GM19455 (cell line): ENCODE data around the gene SMC3.

Source experiments
- ATAC-seq: cut with Tn5 transposase; IDR thresholded peaks from one replicate; pipeline ENCODE4 v1.9.1; 2021; ENCODE audit not compliant: unreplicated experiment

Gene SMC3

DNA sequence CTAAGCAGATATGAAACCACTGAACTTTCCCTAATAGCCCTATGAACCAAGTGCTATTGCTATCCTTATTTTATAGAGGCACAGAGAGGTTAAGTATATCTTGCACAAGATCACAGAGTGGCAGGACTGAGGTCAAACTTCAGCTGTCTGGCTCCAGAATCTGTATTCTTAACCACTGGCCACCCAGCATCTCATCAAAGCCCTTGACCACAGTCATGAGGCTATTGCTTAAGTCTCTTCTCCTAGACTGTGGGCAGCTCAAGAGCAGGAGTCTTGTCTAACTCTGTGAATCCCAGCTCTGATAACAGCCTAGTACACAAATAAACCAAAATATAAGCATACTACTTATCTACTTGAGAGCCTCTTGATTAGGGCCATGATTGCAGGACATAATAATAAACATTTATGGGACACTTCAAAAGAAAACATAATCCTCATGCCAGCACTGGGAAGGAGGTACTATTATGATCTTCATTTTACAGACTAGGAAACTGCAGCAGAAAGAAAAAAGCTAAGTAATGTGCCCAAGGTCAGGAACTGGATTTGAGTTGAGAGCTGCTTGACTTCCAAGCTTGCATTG, 22.4 kb upstream of the SMC3 start:
- no peak for ATAC-seq

DNA sequence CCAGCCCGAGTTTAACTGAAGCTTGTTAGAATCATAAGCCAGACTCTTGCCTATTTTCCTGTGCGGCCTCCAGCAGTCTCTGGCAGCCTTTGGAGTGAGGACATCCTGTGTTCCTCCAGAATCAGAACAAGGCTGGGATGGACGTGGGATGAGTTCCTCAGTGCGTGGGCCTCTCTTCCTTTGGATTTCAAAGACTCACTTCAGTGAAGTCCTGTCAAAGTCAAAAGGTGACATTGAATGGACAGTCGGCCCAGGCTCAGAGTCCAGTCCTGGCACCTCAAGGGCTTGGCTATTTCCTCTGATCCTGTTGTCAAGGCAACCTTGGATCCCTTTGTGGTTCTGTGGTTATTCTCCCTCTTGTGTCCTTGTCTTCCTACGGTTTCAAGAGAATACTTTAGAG, 21.4 kb upstream of the SMC3 start:
- ATAC-seq, result no peak

DNA sequence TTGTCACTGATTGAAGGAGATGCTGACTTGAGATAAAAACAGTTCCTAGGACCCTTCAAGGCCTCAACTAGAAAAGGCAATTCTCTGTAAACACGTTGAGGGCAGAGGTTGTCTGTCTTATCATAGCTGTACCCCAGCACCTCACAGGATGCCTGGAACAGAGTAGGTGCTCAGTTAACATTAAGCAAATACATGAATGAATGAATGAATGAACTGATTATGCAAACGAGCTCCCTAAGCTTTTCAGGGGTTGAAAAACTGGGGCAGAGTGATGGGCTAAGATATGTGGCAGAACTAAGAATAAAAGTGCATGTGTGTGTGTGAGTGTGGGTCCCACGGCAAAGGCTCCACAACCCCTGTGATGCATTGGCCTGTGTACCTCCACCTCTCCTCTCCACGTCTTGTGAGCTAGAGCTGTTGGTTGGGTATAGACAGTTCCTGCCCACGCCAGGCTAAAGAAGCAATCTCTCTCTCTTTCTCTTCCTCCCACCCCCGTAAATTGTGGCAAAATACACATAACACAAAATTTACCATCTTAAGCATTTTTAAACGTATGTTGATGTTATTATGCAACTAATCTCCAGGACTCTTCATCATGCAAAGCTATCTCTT, 20.9 kb upstream of the SMC3 start:
- ATAC-seq, result no peak

DNA sequence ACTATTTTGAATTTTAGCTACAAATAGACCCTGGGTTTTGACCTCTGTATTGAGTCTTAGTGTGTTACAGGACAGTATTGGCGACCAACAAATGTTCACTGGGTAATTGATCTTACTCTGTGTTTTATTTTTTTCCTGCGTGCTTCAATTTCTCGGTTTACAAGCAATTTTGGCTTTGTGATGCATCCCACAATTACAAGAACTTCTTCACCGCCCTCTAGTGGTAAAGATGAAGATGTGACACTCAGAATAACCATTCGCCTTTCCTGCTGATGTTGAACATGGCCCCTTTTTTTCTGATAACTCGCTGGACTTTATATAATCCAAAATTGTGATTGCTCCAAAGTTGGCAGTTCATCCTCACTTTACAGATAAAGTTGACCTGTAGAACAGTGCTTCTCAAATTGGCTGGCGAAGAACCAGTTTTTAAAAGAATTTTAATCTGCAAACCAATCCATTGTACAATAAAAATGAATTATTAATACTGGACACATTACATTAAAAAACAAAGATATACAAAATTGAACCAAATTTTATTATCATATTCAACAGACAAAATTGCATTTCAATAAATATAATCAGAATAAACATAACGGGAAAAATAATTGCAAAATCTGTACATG, 20.2 kb upstream of the SMC3 start:
- ATAC-seq, result peak; percentile 63

DNA sequence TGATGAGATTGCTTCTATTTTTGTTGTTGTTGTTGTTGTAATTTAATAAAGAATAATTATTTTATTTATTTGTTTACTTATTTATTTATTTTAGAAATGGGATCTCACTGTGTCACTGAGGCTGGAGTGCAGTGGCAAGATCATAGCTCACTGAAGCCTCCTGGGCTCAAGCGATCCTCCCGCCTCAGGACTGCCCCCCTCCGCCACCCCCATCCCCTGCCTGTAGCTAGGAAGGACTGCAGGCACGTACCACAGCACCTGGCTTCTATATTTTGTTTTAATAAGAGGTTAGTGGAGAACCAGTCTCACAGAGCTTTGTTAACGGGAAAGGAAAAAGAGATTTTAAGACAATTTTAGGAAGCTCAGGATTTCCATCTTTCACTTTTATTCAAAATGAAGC, 19.5 kb upstream of the SMC3 start:
- ATAC-seq, result no peak

DNA sequence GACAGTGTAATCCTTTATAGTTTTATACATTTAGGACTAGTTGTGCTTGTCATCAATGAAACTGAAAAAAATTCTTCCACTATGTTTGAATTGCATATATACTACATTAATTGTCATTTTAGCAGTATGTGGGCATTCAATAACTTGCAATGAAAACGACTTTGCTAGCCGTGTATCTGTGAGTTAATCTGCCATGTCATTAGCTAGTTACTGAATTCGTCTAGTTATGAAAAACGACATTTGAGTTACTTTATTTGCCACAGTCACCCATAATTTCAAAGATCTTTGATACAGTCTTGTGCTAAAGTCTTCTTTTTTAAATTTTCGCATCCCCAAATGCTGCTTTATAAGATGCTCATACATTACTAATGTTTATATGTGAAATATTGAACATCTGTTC, 18.3 kb upstream of the SMC3 start:
- no peak for ATAC-seq

DNA sequence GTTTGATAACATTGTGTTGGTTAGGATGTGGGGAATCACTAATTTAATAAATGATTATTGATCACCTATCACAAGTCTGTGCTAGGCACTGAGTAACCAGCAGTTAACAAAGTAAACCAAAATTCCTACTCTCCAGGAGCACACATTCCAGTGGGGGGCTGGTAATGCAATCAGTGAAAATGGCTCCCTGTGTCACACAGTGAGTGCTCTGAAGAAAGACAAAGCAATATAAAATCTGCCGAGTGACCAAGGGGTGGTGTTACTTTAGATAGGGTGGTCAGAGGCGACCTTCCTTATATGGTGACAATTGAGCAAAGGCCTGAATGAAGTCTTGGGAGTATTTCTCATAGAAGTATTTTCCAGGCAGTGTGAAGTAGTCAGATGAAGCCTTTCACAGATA, 13.6 kb upstream of the SMC3 start:
- ATAC-seq, result no peak

DNA sequence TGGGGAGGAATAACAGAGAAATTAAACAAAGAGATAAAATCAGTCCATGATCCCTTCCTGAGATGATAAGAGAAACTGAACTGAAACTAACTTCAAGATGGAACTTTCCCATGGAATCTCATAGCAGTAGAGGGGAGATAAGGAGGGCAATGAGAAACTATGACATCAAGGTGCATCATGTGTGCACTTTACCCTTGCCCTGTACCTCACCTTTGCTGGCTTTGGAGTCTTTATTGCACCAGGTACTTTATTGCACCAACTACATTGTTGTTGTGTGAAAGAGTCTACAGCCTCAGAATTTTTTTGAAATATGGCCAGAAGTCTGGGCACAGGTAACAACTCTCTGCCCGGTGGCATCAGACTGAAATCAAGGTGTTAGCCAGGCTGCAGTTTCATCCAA, 11.2 kb upstream of the SMC3 start:
- no peak for ATAC-seq

DNA sequence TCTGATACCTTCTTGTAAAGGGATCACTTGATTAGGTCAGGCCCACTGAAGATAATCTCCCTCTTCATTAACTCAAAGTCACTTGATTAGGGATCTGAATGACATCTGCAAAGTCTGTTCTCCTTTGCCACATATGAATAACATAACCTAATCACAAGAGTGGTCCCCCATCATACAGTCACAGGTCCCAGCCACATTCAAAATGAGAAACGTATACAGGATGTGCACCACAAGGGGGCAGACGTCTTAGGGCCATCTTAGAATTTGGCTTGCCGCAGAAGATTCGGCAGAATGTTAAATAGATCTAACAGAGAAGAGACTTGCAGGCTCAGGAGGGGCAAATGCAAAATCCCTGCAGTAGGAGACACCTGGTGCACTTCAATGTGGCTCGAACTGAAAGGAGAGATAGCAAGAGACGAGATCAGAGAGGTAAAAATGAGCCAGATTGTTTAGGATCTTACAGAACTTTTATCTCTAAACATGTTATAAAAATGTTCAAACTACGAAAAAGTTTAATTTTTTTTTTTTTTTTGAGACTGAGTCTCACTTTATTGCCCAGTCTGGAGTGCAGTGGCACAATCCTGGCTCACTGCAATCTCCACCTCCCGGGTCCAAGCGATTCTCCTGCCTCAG, 10.4 kb upstream of the SMC3 start:
- ATAC-seq, result peak; percentile 81

DNA sequence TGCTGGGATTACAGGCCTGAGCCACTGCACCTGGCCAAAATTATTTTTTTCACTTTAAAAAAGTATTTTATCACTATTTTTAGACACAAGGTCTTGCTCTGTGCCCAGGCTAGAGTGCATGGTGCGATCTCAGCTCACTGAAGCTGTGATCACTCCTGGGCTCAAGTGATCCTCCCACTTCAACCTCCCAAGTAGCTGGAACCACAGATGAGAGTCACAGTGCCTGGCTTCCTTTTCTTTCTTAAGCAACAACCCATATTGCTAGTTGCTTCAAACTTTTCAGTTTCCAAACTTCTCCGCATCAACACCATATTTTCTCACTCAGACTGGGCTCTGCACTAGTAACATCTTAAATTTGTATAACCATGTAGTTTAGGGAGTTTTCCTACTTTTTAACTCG, 9.5 kb upstream of the SMC3 start:
- ATAC-seq, result no peak

DNA sequence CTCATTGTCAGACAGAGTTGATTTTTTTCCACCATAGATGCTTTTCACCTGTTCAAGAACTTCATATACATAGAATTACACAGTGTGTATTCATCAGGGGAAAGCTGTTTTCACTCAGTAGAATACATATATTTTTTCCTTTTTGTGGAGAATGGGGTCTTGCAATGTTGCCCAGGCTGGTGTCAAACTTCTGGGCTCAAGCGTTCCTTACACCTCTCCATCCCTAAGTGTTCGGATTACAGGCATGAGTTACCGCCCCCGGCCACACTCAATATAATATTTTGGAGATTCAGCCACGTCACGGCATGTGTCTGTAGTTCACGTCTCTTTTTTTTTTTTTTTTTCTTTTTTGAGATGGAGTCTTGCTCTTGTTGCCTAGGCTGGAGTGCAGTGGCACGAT, 7.5 kb upstream of the SMC3 start:
- ATAC-seq, result no peak

DNA sequence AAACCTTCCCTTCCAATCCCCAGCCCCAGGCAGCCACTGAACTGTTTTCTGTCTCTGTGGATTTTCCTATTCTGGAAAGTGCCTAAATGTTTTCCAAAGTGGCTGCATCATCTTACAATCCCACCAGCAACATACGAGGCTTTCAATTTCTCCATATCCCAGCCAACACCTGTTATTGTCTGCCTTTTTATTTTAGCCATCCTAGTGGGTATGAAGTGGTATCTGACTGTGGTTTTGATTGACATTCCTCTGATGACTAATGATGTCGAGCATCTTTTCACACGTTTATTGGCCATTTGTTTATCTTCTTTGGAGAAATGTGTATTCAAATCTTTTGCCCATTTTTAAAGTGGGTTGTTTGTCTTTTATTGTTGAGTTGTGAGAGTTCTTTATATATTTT, 6.2 kb upstream of the SMC3 start:
- ATAC-seq, result no peak

DNA sequence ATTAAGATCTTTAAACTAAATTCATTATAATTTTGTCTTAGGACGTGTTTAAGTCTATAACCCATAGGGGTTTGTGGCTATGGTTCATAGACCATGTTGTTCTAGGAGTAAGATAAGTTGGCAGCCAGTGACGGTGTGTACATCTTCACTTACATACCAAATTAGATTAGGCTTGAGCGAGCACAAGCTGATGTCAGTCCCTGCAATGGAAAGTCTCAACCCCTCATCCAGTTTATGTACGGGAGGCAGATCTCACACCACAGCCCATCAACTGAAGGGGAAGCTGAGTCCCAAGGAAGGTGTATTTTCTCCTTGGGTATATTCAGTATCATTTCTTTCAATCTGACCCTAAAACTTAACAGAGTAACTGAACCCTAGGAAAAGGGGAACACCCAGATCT, 5.1 kb upstream of the SMC3 start:
- no peak for ATAC-seq

DNA sequence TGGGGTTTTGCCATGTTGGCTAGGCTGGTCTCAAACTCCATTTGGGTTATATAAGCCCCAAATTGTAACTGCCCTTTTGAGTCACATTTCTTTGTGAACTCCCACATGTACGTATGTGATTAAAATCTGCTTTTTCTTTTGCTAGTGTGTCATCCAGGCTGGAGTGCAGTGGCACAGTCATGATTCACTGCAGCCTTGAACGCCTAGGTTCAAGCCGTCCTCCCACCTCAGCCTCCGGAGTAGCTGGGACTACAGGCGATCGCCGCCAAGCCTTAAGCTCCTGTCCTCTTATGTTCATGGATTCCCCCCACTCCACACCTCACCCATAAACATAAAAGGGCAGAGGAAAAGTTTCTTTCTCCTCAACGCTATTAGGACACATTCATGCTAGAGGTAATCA, 4.4 kb upstream of the SMC3 start:
- ATAC-seq, result no peak

DNA sequence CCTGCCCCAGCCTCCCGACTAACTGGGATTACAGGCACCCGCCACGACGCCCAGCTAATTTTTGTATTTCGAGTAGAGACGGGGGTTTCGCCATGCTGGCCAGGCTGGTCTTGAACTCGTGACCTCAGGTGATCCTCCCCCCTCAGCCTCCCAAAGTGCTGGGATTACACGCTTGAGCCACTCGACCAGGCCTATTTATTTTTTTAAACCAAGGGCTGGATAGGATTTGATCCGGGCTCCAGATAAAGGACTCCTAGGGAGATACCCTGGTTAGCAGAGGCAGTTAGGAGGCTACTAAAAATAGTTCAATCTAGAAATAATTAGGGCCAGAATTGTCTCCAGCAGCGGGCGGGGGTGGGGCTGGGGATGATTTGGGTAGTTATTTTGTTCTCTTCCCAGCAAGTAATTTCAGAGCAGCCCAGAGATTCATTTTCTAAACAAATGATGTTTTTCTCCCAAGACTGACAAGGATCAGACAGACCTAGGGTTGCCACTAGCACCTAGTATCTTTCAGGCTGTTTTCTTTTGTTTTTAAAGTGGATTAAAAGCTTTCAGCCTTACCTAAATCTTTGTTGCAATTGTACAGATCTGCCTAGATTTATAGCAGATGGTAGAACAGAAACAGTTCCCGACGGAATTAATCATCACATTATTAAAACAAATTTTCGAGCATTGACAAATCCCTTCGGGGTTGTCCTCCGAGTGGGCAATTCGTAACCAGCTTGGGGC, 859 bp upstream of the SMC3 start:
- ATAC-seq, result no peak

DNA sequence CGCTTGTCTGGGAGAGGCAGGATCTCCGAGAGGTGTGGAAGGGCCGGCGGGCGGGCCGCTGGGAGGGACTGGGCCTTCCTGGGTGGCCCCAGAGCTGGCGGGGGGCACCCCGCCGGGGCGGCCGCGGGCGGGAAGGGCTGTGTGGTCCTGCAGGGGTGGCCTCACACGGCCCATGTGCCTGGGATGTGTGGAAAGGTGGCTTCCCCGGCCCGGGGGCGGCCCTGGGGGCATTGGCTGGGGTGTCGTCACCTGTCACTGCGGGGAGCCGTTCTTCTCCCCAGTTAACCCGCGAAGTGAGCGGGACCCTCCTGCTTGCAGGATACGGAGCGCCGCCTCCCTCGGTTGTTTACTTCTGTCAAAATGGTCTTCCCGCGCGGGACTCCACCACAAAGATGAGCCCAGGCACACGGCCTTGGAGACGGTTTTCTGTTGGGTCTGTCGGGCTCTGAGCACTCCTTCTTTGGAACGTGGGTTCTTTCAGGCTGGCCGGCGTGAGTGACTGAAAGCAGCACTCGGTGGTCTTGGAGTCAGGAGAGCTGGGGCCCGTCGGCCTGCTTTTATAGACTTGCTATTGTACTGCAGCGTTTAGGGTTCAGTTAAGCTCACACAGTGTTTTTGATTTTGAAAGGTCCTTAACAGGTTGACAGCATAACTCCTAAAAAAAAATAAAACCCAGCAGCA, 700 bp downstream of the SMC3 start:
- ATAC-seq, result peak; percentile 40

DNA sequence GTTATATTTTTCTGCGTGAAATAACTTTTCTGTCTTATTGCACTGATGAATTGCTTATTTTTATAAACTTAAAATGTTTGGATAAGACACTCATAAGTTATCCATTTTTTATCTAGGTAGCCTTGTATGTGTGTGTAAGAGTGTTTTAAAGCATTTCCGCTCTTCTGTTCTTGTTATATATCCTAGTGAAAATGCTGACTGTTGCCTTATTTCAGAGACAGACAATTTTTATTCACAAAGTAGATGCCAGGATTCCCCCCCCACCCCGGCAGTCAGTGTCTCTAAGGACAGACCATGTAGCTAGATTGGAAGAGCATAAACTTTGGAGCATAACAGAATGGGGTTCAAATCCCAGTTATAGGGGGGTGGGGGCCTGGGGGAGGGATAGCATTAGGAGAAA, 1.6 kb downstream of the SMC3 start:
- ATAC-seq, result no peak

DNA sequence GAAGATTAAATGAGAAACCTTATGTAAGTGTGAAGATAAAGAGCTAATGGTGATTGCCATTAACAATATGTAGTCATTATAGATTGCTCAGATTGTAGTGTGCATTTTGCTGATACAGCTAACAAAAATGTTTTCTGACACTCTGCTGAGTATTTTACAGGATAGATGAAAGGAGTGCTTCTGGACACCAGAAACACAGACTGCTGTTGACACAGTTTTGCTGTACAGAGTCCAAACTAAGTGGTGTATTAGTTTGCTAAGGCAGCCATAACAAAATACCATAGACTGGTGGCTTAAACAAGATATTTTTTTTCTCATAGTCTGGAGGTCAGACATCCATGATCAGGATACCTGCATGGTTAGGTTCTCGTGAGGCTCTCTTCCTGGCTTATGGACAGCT, 2.2 kb downstream of the SMC3 start:
- ATAC-seq, result no peak

DNA sequence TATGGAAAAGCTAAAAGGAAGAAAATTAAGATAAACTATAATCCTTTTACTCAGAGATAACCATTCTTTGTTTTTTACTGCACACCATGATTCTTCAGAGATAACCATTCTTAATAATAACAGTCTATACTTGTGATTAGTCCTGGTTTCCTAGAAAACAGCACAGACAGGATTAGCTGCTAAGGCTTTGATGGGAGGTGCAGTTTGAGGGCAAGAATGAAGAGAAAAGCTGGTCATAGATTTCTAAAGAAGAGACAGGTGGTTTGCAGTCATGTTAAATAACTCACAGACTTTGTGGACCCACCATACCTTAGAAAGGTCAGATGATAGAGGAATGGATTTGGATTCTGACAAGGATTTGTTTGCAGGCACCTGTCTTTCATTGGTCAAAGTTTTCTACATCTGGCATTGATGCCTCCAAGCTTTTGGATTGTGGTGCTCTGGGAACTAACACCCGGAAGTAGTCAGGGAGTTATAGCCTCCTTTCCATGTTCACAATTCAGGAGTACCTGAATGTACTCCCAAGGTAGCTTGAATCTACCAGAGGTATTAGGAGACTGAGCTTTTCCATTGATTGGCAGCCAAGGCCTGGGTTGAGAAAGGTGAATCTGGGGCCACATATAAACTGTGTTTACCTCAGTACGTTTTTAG, 3.7 kb downstream of the SMC3 start:
- no peak for ATAC-seq

DNA sequence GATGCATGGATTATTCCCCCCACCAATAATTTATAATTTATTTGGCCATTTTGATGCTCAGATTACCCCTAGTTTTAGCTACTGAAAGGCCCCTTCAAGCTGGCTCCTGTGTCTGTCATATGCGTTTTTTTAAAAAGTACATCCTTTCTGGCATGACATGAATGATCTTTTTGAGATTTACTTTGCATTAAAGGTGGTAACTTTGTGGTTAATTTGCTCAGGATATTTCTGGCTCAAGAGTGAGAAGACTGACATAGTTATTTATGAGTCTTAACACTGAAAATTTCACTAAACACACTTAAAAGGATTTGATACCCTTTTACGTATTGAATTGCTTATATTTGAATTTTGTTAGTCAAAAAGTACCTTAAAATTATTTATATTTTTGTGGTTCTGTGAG, 5.4 kb downstream of the SMC3 start:
- ATAC-seq, result no peak

DNA sequence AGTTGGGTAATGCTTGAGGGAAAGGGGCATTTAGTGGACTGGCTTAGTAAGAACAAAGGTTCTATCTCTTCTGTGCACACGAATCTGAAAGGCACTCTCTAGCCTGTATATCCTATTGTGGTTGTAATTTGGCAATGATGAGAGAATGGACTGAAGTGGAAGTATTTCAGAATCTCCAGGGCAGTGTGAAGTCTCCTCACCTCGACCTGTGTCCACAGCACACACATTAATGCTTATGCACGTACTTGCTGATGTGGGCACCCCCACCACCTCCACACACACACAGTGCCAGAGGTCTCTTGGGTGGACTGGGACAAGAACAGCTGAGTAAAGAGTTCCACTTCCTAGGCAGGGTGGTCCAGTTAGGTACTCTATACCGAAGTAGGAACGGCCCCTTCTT, 6.9 kb downstream of the SMC3 start:
- ATAC-seq, result no peak
